Colonic mucosa (tissue), 4 donors: ENCODE results near the gene SLC8A1. TPM values are rescaled to one million over a fixed set of nuclear protein-coding genes. Genes with fewer than 3 reads are reported as not detected.

Experiments used
- DNase-seq: peaks from one replicate; pipeline ENCODE4 v3.0.0-alpha.2; 2020
- H3K27ac ChIP-seq: fragments of 200-600 bp; one replicate; pipeline ENCODE4 v1.8.0; 2021
- H3K27me3 ChIP-seq: fragments of 200-600 bp; one replicate; pipeline ENCODE4 v1.8.0; 2021
- H3K36me3 ChIP-seq: fragments of 200-600 bp; one replicate; pipeline ENCODE4 v1.8.0; 2021
- H3K4me1 ChIP-seq: fragments of 200-600 bp; one replicate; pipeline ENCODE4 v1.8.0; 2021; ENCODE audit warnings: mild to moderate bottlenecking
- H3K4me3 ChIP-seq: fragments of 200-600 bp; one replicate; pipeline ENCODE4 v1.8.0; 2021
- H3K9ac ChIP-seq, 2 donors: one replicate each; pipeline ENCODE4 v1.7.0; 2013; ENCODE audit warnings: control low read depth in 2 of 2, low read depth in 2 of 2, low read length in 2 of 2
- H3K9me3 ChIP-seq: fragments of 200-600 bp; one replicate; pipeline ENCODE4 v1.8.0; 2021
- intact Hi-C: fragments of 100-400 bp; cut with DNase I; formaldehyde crosslinking; loops from one replicate; pipeline ENCODE4 v1.14.1; 2022
- total RNA-seq, 2 donors: library from RNA; stranded (reverse); fragmentation: NEBNext Ultra II Directional in 1 of 2; extraction: Animal tissue kit (Norgen Biotek cat#: 25700) in 1 of 2; gene quantifications; one replicate each; pipeline ENCODE4 v1.2.1, GENCODE V29; 2021
- TF ChIP-seq, protein P1 (sequence below): fragments of 200-600 bp; IDR thresholded peaks from one replicate; pipeline ENCODE4 v1.8.0; 2022; ENCODE audit warnings: antibody characterized with exemption, mild to moderate bottlenecking
- donor health status: healthy.
- donor health status: DM: no; HTN: no; CAD: no.
- donor health status: DM: no; HTN: no; CAD: no.

SLC8A1 gene
- total RNA-seq, 2 donors from 2014 or later = 4.1 to 25.5 TPM

DNA sequence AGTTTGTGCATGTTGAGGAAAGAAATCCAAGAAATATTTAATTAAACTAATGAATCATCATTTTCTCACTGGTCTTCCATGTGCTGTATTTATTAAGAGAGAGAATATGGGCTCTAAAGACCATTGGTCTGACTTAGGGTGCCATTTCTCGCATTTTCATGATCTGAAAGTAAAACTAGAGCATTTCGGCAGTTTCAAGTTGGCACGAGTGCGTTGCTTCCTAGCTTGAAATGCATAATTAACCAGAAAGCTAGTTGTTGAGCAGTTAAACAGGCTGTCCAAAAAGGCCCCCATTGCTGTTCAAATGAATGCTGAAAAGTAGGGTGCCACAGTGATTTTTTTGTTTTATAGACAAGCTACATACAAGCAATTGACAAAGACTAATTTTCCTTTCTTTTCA is 47.4 kb downstream of the SLC8A1 start:
- H3K4me3 ChIP-seq = no peak overlapping the region
- H3K36me3 ChIP-seq = no peaks in the 10 kb centered on the region
- H3K9me3 ChIP-seq = no peaks in the 10 kb centered on the region
- H3K9ac ChIP-seq = no peak overlapping the region
- no peak for DNase-seq
- TF ChIP-seq, protein P1, sequence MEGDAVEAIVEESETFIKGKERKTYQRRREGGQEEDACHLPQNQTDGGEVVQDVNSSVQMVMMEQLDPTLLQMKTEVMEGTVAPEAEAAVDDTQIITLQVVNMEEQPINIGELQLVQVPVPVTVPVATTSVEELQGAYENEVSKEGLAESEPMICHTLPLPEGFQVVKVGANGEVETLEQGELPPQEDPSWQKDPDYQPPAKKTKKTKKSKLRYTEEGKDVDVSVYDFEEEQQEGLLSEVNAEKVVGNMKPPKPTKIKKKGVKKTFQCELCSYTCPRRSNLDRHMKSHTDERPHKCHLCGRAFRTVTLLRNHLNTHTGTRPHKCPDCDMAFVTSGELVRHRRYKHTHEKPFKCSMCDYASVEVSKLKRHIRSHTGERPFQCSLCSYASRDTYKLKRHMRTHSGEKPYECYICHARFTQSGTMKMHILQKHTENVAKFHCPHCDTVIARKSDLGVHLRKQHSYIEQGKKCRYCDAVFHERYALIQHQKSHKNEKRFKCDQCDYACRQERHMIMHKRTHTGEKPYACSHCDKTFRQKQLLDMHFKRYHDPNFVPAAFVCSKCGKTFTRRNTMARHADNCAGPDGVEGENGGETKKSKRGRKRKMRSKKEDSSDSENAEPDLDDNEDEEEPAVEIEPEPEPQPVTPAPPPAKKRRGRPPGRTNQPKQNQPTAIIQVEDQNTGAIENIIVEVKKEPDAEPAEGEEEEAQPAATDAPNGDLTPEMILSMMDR = no peak
- no peak overlapping the region for H3K27ac ChIP-seq
- intact Hi-C loops = no loop called here
- H3K27me3 ChIP-seq = no peaks in the 10 kb centered on the region
- no peaks in the 10 kb centered on the region for H3K4me1 ChIP-seq

DNA sequence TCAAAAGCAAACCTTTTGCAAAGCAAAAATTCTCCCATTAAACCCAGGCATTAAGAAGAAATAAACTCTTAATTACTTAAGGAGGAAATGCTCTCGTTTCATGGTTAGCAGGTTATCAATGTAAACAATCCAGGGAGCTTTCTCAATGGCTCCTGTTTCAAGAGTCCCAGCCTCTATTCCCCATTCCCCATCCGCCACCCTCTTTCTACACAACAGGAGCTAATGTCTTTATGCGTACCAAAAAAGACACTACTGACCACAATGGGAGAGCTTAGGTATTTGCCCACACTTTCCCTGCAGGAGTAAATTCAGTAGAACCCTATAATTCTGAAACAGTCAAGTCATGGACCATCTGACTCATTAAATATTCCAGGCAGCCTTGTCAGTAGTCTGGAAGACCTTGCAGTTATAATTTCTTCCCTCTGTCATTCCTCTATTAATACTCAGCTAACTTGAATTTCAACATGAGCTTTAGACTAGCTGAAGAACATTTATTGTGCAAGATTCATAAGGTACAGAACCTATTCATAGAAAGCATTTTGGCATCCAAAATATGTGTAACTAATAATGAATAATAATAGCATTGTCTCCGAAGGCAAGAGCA is 48.6 kb downstream of the SLC8A1 start:
- no peak for DNase-seq
- no peak overlapping the region for H3K9ac ChIP-seq
- no peak overlapping the region for H3K4me3 ChIP-seq
- H3K27ac ChIP-seq = no peak overlapping the region
- intact Hi-C loops = no loop called here
- H3K36me3 ChIP-seq = no peaks in the 10 kb centered on the region
- no peaks in the 10 kb centered on the region for H3K9me3 ChIP-seq
- H3K27me3 ChIP-seq = no peaks in the 10 kb centered on the region
- TF ChIP-seq, protein P1 = no peak
- H3K4me1 ChIP-seq = no peaks in the 10 kb centered on the region

DNA sequence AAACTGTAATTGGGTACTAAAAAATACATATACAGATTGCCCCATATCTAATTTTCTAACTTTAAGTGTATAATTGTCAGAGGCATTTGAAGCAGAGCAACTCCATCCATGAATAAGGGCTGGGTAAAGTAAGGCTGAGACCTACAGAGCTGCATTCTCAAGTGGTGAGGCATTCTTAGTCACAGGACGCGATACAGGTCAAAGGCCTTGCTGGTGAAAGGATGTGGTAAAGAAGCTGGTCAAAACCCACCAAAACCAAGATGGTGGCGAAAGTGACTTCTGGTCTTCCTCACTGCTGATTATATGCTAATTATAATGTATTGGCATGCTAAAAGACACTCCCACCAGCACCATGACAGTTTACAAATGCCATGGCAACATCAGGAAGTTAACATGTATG is 50.0 kb downstream of the SLC8A1 start:
- intact Hi-C loops = no loop called here
- no peak overlapping the region for H3K27ac ChIP-seq
- H3K9ac ChIP-seq = no peak overlapping the region
- no peak for DNase-seq
- no peaks in the 10 kb centered on the region for H3K36me3 ChIP-seq
- H3K4me3 ChIP-seq = no peak overlapping the region
- H3K4me1 ChIP-seq = no peaks in the 10 kb centered on the region
- no peaks in the 10 kb centered on the region for H3K9me3 ChIP-seq
- TF ChIP-seq, protein P1 = no peak
- no peaks in the 10 kb centered on the region for H3K27me3 ChIP-seq

DNA sequence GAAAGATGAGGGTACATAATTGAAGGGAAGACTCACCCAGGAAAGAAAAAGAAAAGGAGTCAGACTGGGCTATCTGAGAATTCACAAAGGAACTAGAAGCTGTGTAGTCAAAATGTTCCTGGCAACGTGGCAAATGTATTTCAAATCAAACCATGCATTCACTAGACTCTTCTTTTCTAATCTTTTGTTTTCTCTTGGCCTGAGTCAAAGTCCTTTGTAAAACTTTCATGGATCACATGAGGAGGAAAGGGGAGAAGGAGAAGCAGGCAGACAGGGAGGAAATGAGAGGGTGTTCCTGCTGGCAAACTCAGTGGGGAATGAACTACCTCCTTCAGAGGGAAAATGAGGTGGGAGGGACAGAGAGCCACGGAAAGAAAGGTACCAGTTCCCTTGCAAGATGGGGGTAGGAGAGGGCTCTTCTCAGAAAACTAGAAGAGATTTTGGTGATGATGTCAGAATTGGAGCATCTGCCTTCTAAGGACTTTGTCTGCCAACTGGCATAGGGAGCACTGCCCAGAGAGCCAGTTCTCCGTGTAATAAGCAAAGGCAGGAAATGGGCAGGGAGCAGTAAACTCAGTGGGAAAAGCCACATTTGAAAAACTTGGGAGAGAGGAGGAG is 51.4 kb downstream of the SLC8A1 start:
- Histone ChIP-seq H3K4me1 (no peaks in the 10 kb centered on the region), H3K9me3 (no peaks in the 10 kb centered on the region), H3K4me3 (no peak overlapping the region), H3K27ac (no peak overlapping the region), H3K27me3 (no peaks in the 10 kb centered on the region), H3K9ac (no peak overlapping the region), H3K36me3 (no peaks in the 10 kb centered on the region)
- intact Hi-C loops = no loop called here
- DNase-seq = no peak
- TF ChIP-seq, protein P1 = no peak

DNA sequence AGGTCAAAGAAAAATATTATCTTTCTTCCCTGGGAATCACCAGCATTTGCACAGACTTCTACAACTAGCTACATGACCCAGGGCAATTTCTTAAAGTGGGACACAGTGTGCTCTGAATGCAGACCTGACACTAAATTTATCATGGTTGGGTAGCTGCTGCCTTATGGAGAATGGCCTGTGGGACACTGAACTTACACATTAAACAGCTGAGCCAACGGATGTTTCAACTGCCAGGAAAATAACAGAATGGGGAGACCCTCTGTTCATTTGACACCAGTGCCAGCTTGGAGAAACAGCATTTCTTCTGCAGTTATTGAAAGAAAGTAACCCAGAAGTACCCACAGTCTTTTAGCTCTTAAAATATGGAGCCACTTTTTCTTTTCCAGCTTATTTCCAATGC is 54.1 kb downstream of the SLC8A1 start:
- H3K4me1 ChIP-seq = no peaks in the 10 kb centered on the region
- intact Hi-C loops = no loop called here
- H3K9ac ChIP-seq = no peak overlapping the region
- H3K27me3 ChIP-seq = no peaks in the 10 kb centered on the region
- H3K9me3 ChIP-seq = no peaks in the 10 kb centered on the region
- no peak overlapping the region for H3K27ac ChIP-seq
- no peak overlapping the region for H3K4me3 ChIP-seq
- DNase-seq = no peak
- TF ChIP-seq, protein P1 = no peak
- no peaks in the 10 kb centered on the region for H3K36me3 ChIP-seq
